IPS DF 6.9 (cell line): ENCODE results near the gene PDIK1L.

ENCODE experiments used
- DNase-seq: peaks from one replicate; pipeline ENCODE4 v3.0.0-alpha.2; 2013; ENCODE audit warnings: low read depth, low spot score
- H3K27ac ChIP-seq: one replicate; pipeline ENCODE4 v1.5.1; 2013; ENCODE audit warnings: low read length, control low read depth
- H3K27me3 ChIP-seq: 2 replicates; pipeline ENCODE4 v1.6.1; 2013; ENCODE audit warnings: mild to moderate bottlenecking, low read length; ENCODE audit not compliant: control insufficient read depth, insufficient read depth
- H3K36me3 ChIP-seq: 2 replicates; pipeline ENCODE4 v1.6.1; 2013; ENCODE audit warnings: low read length; ENCODE audit not compliant: control insufficient read depth, insufficient read depth
- H3K4me1 ChIP-seq: 2 replicates; pipeline ENCODE4 v1.6.1; 2013; ENCODE audit warnings: low read length; ENCODE audit not compliant: control insufficient read depth, insufficient read depth
- H3K4me3 ChIP-seq: 2 replicates; pipeline ENCODE4 v1.5.1; 2013; ENCODE audit warnings: mild to moderate bottlenecking, low read length
- H3K9me3 ChIP-seq: 2 replicates; pipeline ENCODE4 v1.6.1; 2013; ENCODE audit warnings: low read length, inconsistent platforms; ENCODE audit not compliant: control insufficient read depth, insufficient read depth
- WGBS: extraction: QIAGEN DNeasy Blood & Tissue Kit; methylation state at CpG from one replicate; pipeline ENCODE4 v1.1.7; 2013; ENCODE audit warnings: mixed read lengths, missing lambda C conversion rate; ENCODE audit not compliant: insufficient read length, insufficient coverage; 5-methylcytosine and 5-hydroxymethylcytosine counted together

PDIK1L gene

DNA sequence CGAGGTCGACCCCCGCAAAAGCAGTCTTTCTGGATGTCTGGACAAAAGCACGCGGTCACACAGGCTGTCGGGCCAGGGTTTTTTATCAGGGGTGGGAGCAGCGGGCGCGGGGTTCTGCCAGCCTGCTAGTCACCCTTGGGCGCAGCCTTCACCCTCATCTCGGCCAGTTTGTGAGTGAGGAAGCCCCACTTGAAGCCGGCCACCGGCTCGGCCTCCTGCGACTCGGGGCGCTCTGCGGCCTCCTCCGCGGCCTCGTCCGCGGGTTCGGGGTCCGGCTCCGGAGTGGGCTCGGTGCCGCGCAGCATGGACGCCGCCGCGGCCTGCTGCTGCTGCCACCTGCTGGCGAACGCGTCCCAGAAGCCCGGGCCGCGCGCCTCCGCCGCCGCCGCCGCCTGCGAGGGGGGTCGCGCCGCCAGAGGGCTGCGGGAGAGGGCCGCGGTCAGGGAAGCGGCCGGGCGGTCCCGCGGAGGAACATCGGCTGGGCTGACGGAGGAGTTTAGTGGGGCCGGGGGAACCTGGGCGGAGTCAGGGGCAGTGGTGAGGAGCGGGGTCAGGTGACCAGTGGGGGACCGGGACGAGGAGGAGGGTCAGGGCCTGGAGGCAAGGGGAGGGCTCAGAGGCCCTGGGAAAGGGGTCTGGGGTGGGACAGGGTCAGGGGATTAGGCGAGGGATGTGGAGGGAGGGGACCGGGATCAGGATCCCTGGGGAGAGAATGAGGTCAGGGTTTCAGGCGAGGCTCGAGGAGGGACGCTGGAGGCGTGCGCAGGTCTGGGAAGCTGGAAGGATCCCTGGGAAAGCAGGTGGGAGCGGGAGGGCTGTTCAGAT, 52.6 kb downstream of the PDIK1L start:
- no peak overlapping the region for H3K27ac ChIP-seq
- DNase-seq = no peak
- no CpG with 5 or more reads among the region's 72 CpGs for WGBS
- no peaks in the 10 kb centered on the region for H3K9me3 ChIP-seq
- peaks cover 8% of the 10 kb centered on the region for H3K4me1 ChIP-seq
- H3K4me3 ChIP-seq = peak overlapping the region; percentile 27; the same call in 1 of the 2 replicates
- H3K36me3 ChIP-seq = no peaks in the 10 kb centered on the region
- peaks cover 24% of the 10 kb centered on the region for H3K27me3 ChIP-seq

DNA sequence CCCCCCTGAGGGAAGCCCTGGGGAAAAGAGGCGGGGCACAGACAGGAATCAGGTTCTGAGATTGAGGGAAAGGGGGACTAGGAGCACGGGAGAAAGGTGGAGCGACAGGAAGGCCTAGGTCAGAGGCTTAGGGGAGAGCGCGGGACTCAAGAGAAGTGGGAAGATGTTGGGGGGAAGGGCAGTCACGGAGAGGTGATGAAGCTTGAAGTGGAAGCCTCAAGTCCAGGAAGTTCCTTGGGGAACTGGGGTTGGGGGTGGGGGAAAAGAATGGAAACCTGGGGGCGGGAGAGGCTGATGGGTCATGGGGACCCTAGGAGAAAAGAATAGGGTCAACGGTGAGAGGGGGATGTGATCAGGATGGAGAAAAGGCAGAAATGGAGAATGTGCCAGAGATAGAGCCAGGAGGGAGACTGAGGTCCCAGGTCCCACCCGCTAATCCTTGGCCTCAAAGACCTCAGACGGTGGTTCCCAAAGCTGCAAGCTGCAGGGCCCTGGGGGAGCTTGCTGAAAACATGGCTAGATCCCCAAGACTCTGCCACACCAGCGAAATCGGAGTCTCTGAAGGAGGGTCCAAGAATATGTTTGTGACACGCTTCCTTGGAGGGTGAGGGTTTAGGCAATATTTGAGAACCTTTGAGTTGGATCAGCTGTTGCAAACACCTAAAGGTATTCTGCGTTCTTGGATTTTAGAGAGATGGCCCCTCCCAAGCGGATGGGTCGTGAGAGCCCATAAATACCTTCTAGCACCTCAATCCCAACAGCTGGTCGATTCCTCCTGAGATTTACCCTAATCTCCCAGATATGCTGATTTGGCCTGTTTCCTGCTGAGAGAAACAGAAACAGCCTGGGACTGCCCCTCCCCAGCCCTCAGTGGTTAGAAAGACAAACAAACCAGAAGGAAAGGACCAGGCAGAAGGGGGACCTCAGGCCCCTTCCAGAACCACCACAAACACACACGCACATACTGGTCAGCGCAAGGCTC, 53.5 kb downstream of the PDIK1L start:
- no peaks in the 10 kb centered on the region for H3K9me3 ChIP-seq
- no CpG with 5 or more reads among the region's 19 CpGs for WGBS
- no peaks in the 10 kb centered on the region for H3K36me3 ChIP-seq
- DNase-seq = no peak
- H3K27me3 ChIP-seq = peaks cover 24% of the 10 kb centered on the region
- H3K27ac ChIP-seq = no peak overlapping the region
- peaks cover 7% of the 10 kb centered on the region for H3K4me1 ChIP-seq
- H3K4me3 ChIP-seq = peak overlapping the region; percentile 27; the same call in 1 of the 2 replicates

DNA sequence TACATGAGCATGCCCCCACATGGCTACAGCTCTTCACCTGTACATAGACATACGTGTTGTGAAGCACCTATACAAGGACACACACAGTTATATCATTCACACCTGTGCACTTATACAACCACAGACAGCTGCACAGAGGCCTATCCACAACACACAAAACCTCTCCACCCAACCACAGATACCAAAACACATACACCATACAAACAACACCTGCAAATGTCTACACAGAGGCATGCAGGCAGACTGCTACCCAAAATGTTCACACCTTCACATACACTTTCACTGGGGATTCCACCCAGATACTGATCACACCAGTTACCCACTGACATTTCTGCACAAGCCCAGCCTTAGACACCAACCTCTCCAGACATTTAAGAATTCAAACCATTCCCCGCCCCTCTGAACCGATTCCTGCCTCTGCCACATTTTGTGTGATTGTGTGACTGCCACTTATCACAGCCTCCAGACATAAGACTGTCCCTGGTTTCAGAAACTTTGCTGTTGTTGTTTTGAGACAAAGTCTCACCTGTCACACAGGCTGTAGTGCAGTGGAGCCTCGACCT, 55.2 kb downstream of the PDIK1L start:
- H3K4me3 ChIP-seq = no peak overlapping the region
- DNase-seq = no peak
- H3K36me3 ChIP-seq = no peaks in the 10 kb centered on the region
- H3K27me3 ChIP-seq = peaks cover 17% of the 10 kb centered on the region
- H3K4me1 ChIP-seq = peaks cover 10% of the 10 kb centered on the region
- no peaks in the 10 kb centered on the region for H3K9me3 ChIP-seq
- no peak overlapping the region for H3K27ac ChIP-seq
- WGBS = no CpG with 5 or more reads among the region's 4 CpGs

DNA sequence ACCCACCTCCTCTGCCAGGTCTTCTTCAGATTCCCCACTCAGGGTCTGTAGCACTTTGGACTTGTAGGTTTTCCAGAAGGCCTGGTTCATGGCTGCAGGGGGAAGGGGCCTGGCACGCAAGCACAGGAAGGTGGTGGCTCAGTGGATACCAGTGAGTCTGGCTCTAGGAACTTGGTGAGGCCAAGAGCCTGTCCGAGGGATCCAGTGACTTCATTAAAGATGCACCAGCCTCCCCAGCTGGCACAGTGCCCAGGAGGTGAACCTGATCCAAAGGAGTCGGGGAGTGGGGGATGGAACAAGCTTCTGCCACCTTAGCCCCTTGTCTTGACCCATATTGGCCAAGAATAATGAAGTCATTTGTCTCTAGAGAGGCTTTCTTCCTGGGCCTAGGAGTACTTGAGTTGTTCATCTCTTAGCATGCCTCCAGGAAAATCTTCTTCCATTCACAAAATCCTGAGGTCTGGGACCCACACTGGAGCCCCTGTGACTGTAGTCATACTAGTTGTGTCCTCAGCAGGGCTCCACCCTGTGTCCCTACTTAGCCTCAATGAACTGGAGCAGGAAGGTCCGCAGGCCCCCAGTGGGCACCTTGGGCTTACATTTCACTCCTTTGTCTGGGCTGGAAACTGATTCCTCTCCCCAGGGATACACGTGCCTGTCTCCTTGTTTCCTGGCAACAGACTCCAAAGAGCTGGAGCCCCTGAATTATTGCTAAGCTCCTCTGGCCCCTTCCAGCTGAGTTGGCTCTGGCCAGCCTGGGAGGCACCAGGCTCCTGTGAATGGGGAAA, 57.0 kb downstream of the PDIK1L start, which contains the start of gene C1orf232:
Gene C1orf232 (minus strand): TSS at position 554 of the 788 bp plus-strand sequence. CDS start 464 bp downstream, at position 90.
- H3K27ac ChIP-seq = no peak within 1 kb of the TSS
- no peak for DNase-seq
- H3K36me3 ChIP-seq = no peaks in the 10 kb centered on the region
- peaks cover 4% of the 10 kb centered on the region; the same call in 1 of the 2 replicates for H3K27me3 ChIP-seq
- H3K9me3 ChIP-seq = no peaks in the 10 kb centered on the region
- peak within 1 kb of the TSS; percentile 84; the same call in 1 of the 2 replicates for H3K4me3 ChIP-seq
- H3K4me1 ChIP-seq = peaks cover 10% of the 10 kb centered on the region
- no CpG with 5 or more reads among the region's 5 CpGs for WGBS

DNA sequence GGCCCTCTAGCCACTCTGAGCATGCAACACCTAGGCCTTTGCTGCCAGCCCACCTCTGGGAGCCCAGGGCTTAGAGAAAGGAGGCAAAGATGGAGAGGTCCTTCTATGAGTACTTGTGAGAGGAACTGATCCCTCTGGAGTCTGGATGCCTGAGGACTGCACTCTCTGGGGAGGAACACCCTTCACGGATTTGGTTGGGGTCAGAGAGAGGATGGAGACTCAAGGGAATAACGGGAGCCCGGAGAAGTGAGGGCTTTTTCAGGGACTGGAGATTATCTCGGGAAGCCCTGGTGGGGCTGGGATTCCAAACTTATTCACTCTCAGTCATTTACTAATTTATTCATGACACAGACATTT, 57.6 kb downstream of the PDIK1L start:
- H3K9me3 ChIP-seq = no peaks in the 10 kb centered on the region
- H3K27me3 ChIP-seq = no peaks in the 10 kb centered on the region
- peaks cover 10% of the 10 kb centered on the region for H3K4me1 ChIP-seq
- no CpG with 5 or more reads among the region's 4 CpGs for WGBS
- H3K4me3 ChIP-seq = no peak overlapping the region
- DNase-seq = no peak
- H3K36me3 ChIP-seq = no peaks in the 10 kb centered on the region
- no peak overlapping the region for H3K27ac ChIP-seq

DNA sequence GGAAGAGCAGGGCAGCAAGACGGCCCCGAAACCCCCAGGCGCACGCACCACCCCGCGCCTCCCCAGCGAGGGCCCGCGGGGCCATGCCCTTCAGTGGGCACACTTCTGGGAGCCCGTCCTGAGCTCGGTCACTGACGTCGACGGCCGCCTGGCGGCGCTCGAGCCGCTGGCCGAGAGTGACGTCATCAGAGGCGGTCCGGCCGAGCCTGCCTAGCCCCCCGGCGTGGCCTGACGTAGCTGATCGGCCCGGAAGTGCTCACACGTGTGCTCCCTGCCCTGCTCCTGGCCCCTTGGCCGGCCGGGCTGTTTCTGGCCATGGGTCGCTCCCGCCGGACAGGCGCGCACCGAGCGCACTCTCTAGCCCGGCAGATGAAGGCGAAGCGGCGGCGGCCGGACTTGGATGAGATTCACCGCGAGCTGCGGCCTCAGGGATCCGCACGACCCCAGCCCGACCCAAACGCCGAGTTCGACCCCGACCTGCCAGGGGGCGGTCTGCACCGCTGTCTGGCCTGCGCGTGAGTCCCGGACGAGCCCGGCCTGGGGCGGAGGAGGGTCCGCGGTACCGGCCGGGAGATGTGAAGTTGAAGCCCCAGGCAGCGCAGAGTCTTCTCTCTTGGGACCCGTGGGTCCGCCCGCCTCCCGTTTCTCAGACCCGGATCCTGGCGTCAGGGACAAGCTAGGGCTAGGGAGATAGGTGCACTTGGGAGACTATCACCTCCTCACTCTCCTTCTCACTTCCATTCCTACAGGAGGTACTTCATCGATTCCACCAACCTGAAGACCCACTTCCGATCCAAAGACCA, 58.2 kb downstream of the PDIK1L start, which contains the start of gene ZNF593:
Gene ZNF593 (plus strand): TSS at position 240 of the 803 bp plus-strand sequence. CDS start 76 bp downstream, at position 316.
- peak; percentile 70 for DNase-seq
- no CpG with 5 or more reads among the region's 76 CpGs for WGBS

DNA sequence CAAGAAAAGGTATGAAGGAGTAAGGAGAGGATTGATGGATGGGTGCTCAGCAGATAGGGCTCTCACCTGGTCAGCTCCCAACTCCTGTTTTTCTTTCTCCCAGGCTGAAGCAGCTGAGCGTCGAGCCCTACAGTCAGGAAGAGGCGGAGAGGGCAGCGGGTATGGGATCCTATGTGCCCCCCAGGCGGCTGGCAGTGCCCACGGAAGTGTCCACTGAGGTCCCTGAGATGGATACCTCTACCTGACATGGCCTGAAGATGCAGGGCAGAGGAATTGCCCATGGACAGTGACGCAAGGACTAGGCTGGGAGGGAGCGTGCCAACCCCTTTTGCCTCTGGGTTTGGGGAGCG, 58.8 kb downstream of the PDIK1L start:
- Histone ChIP-seq H3K4me3 (peak overlapping the region; percentile 84; the same call in 1 of the 2 replicates), H3K36me3 (no peaks in the 10 kb centered on the region), H3K4me1 (peaks cover 5% of the 10 kb centered on the region), H3K9me3 (no peaks in the 10 kb centered on the region), H3K27ac (no peak overlapping the region), H3K27me3 (no peaks in the 10 kb centered on the region)
- no peak for DNase-seq
- no CpG with 5 or more reads among the region's 9 CpGs for WGBS

More for the DNA sequence above, 58.2 kb downstream of the PDIK1L start, which contains the start of gene ZNF593:
- H3K9me3 ChIP-seq = no peaks in the 10 kb centered on the region
- H3K36me3 ChIP-seq = no peaks in the 10 kb centered on the region
- no peaks in the 10 kb centered on the region for H3K27me3 ChIP-seq
- peaks cover 8% of the 10 kb centered on the region for H3K4me1 ChIP-seq
- H3K4me3 ChIP-seq = peak within 1 kb of the TSS; percentile 84
- H3K27ac ChIP-seq = no peak within 1 kb of the TSS

DNA sequence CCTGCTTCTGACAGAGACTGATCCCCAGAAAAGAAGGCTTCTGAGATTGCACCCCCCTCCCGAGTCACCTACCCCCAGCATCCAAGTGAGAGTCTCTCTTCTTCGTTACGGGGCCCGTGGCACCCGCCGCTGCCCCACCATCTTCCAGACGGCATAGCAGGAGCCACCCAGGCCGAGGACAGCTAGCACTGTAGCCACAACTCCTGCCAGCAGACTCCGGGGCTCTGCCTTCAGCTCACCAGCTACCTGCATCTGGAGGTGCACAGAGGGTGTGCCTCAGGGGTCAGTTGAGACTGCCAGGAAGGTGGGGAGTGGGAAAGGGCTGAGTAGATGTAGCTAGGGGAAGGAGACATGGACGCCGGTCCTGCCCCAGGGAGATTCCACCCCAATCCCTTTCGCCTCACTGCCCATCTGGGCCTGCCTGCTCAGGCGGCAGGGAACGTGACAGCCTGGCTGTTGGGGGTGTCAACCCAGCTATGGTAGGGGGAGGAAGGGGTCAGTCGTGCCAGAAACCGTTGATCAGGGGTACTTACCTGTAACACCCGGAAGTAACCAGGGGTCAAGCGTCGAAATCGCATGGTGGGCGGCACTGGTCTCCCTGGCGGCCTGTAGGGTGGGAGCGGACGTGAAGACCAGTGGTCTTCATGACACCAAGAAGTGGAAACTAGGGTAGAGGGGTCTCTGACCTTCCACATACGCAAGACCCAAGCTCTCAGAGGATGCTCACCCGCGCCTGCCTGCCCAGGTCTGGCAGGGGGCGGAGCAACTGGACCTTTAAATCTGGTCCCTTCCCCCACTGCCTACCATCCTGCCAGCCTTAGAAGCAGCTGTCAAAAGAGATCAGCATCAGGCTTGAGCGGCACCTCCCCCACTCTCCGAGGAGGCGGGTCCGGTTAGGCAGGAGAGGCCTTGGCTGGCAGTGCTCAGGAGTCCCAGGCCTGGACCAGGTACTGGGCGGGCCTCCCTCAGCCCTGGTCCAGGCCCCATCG, 59.8 kb downstream of the PDIK1L start, which contains the start of gene ZNF593OS:
Gene ZNF593OS (minus strand): TSS at position 749 of the 989 bp plus-strand sequence. CDS start 171 bp downstream, at position 578.
- no peaks in the 10 kb centered on the region for H3K27me3 ChIP-seq
- H3K9me3 ChIP-seq = no peaks in the 10 kb centered on the region
- no peak within 1 kb of the TSS for H3K27ac ChIP-seq
- WGBS = no CpG with 5 or more reads among the region's 34 CpGs
- peaks cover 5% of the 10 kb centered on the region for H3K4me1 ChIP-seq
- no peak within 1 kb of the TSS for H3K4me3 ChIP-seq
- no peaks in the 10 kb centered on the region for H3K36me3 ChIP-seq
- no peak for DNase-seq
